HG03139 (cell line): ENCODE data around the gene ATP4A.

Experiments
- ATAC-seq: cut with Tn5 transposase; IDR thresholded peaks from one replicate; pipeline ENCODE4 v1.9.1; 2021; ENCODE audit not compliant: unreplicated experiment

Gene ATP4A

GRCh38 chr19:35528218-35529038 lies 35.0 kb downstream of the ATP4A start, which contains the start of gene SBSN:
Gene SBSN (minus strand): TSS chr19:35528311. CDS start chr19:35528281, 30 bp downstream.
- ATAC-seq: no peak

GRCh38 chr19:35525873-35526272 lies 37.6 kb downstream of the ATP4A start:
- ATAC-seq: no peak

GRCh38 chr19:35524181-35524837 lies 39.1 kb downstream of the ATP4A start:
- ATAC-seq: no peak

GRCh38 chr19:35522745-35523327 lies 40.6 kb downstream of the ATP4A start:
- ATAC-seq: no peak

- no peak for ATAC-seq
Observed at GRCh38 chr19:35521124-35521743, 42.2 kb downstream of the ATP4A start.

- ATAC-seq: no peak
Observed at GRCh38 chr19:35519291-35519690, 44.2 kb downstream of the ATP4A start.

GRCh38 chr19:35518313-35518712 lies 45.1 kb downstream of the ATP4A start:
- no peak for ATAC-seq

- no peak for ATAC-seq
Observed at GRCh38 chr19:35517342-35517741, 46.1 kb downstream of the ATP4A start.

- ATAC-seq: no peak
Observed at GRCh38 chr19:35516310-35516709, 47.1 kb downstream of the ATP4A start.

- no peak for ATAC-seq
Observed at GRCh38 chr19:35514282-35514809, 49.1 kb downstream of the ATP4A start.

GRCh38 chr19:35513628-35514281 lies 49.7 kb downstream of the ATP4A start, which contains the start of gene DMKN:
Gene DMKN (minus strand): TSS chr19:35513649. CDS start chr19:35513475, 174 bp downstream.
- ATAC-seq: no peak

- ATAC-seq: no peak
Observed at GRCh38 chr19:35512831-35513627, 50.4 kb downstream of the ATP4A start.

- no peak for ATAC-seq
Observed at GRCh38 chr19:35511337-35511736, 52.1 kb downstream of the ATP4A start.

GRCh38 chr19:35510626-35510964 lies 52.9 kb downstream of the ATP4A start:
- ATAC-seq: no peak

GRCh38 chr19:35509861-35510625 lies 53.4 kb downstream of the ATP4A start:
- no peak for ATAC-seq

- no peak for ATAC-seq
Observed at GRCh38 chr19:35509018-35509652, 54.3 kb downstream of the ATP4A start.

GRCh38 chr19:35508129-35508528 lies 55.3 kb downstream of the ATP4A start:
- ATAC-seq: no peak

GRCh38 chr19:35507561-35507960 lies 55.9 kb downstream of the ATP4A start:
- no peak for ATAC-seq

- no peak for ATAC-seq
Observed at GRCh38 chr19:35506011-35506410, 57.4 kb downstream of the ATP4A start.
